Breast epithelium (tissue), 4 donors: ENCODE measurements around the gene IFT88. TPM values are rescaled to one million over a fixed set of nuclear protein-coding genes. Genes with fewer than 3 reads are reported as not detected.

ENCODE experiments used
- DNase-seq, 2 donors: peaks; one replicate each; pipeline ENCODE4 v3.0.0-alpha.2; 2019; ENCODE audit warnings: low spot score in 2 of 2
- H3K27ac ChIP-seq, 2 donors: fragments of 200-600 bp; sonication (generic) in 1 of 2; one replicate each; pipeline ENCODE4 v1.5.1; 2016 to 2019; ENCODE audit warnings: mild to moderate bottlenecking in 1 of 2
- H3K27me3 ChIP-seq, 2 donors: fragments of 200-600 bp; sonication (generic) in 1 of 2; one replicate each; pipeline versions ENCODE4 v1.5.1 to v1.6.0; 2017 to 2019; ENCODE audit warnings: control low read depth in 1 of 2, mild to moderate bottlenecking in 1 of 2
- H3K36me3 ChIP-seq: fragments of 200-600 bp; one replicate; pipeline ENCODE4 v1.5.1; 2019
- H3K4me1 ChIP-seq, 2 donors: fragments of 200-600 bp; sonication (generic); one replicate each; pipeline ENCODE4 v1.5.1; 2016 to 2019; ENCODE audit warnings: control low read depth in 1 of 2
- H3K4me3 ChIP-seq, 3 donors: fragments of 200-600 bp; sonication (generic); 1 replicate in 2 of 3; 2 replicates in 1 of 3; pipeline ENCODE4 v1.5.1; 2016 to 2019; ENCODE audit warnings: mild to moderate bottlenecking in 3 of 3, moderate library complexity in 2 of 3
- H3K9me3 ChIP-seq, 2 donors: fragments of 200-600 bp; sonication (generic) in 1 of 2; one replicate each; pipeline ENCODE4 v1.5.1; 2016 to 2019; ENCODE audit warnings: control low read depth in 1 of 2
- POLR2A ChIP-seq: fragments of 450-650 bp; IDR thresholded peaks from one replicate; pipeline ENCODE4 v1.6.1; 2016; ENCODE audit warnings: antibody characterized with exemption, mild to moderate bottlenecking, moderate library complexity
- POLR2AphosphoS5 ChIP-seq, 3 donors: sonication (generic); formaldehyde crosslinking; IDR thresholded peaks; one replicate each; pipeline ENCODE4 v1.6.1; 2017; ENCODE audit warnings: antibody characterized with exemption in 3 of 3
- intact Hi-C: fragments of 100-400 bp; cut with DNase I; formaldehyde crosslinking; loops from one replicate; pipeline ENCODE4 v1.15.1; 2023; ENCODE audit warnings: low total_unique reads
- total RNA-seq, 3 donors: library from RNA; depleted of rRNA; stranded (reverse); fragments of >200 nt; gene quantifications; one replicate each; pipeline ENCODE4 v1.1.0, GENCODE V29; 2016
- TF ChIP-seq, protein P1 (sequence below), 3 donors: fragments of 450-650 bp; IDR thresholded peaks; one replicate each; pipeline ENCODE4 v1.5.1; 2016 to 2017; ENCODE audit warnings: antibody characterized with exemption in 3 of 3, mild to moderate bottlenecking in 3 of 3, moderate library complexity in 3 of 3

IFT88 gene
- total RNA-seq, 3 donors from 2014 or later, result 13.9 to 35.0 (median 27.9) TPM

- TF ChIP-seq POLR2AphosphoS5 (IDR thresholded peaks at IDR 0.05) (no peak), POLR2A (no peak)
- TF ChIP-seq, protein P1, sequence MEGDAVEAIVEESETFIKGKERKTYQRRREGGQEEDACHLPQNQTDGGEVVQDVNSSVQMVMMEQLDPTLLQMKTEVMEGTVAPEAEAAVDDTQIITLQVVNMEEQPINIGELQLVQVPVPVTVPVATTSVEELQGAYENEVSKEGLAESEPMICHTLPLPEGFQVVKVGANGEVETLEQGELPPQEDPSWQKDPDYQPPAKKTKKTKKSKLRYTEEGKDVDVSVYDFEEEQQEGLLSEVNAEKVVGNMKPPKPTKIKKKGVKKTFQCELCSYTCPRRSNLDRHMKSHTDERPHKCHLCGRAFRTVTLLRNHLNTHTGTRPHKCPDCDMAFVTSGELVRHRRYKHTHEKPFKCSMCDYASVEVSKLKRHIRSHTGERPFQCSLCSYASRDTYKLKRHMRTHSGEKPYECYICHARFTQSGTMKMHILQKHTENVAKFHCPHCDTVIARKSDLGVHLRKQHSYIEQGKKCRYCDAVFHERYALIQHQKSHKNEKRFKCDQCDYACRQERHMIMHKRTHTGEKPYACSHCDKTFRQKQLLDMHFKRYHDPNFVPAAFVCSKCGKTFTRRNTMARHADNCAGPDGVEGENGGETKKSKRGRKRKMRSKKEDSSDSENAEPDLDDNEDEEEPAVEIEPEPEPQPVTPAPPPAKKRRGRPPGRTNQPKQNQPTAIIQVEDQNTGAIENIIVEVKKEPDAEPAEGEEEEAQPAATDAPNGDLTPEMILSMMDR (IDR thresholded peaks at IDR 0.05), result no peak
- intact Hi-C loops, result no loop called here
- no peak for DNase-seq
- H3K9me3 ChIP-seq, result no peaks in the 10 kb centered on the region
- no peaks in the 10 kb centered on the region for H3K36me3 ChIP-seq
- no peak overlapping the region for H3K27ac ChIP-seq
- no peak overlapping the region for H3K4me3 ChIP-seq
- H3K4me1 ChIP-seq, result no peaks in the 10 kb centered on the region
- H3K27me3 ChIP-seq, result no peaks in the 10 kb centered on the region
These were observed 132.8 kb downstream of the IFT88 start for GRCh38 chr13:20699715-20700114.

GRCh38 chr13:20700288-20700687, 133.3 kb downstream of the IFT88 start:
- DNase-seq, result no peak

DNA sequence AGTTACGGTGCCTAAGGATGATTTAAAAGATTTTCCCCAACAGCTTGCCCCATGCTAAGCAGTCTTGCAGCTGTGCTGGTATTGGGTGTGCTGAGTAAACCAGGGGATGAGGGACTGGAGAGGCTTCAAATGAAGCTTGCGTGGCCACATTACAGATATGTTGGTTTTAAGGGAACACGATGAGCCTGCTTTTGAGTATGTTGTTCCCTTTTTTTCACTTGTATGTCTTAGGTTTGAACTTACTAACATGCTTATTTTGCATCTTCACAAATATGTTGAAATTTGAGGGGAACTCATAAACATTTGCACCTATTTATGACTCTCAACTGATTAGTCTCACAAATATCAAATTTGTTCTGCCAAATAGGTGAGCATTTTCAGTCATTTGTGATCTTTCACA, 134.5 kb downstream of the IFT88 start:
- Histone ChIP-seq H3K36me3 (no peaks in the 10 kb centered on the region), H3K9me3 (no peaks in the 10 kb centered on the region), H3K4me1 (no peaks in the 10 kb centered on the region), H3K27me3 (no peaks in the 10 kb centered on the region), H3K4me3 (no peak overlapping the region), H3K27ac (no peak overlapping the region)
- DNase-seq, result no peak
- no peak for TF ChIP-seq POLR2A
- TF ChIP-seq, protein P1 (IDR thresholded peaks at IDR 0.05), result no peak
- no peak for TF ChIP-seq POLR2AphosphoS5 (IDR thresholded peaks at IDR 0.05)
- intact Hi-C loops, result no loop called here

More at GRCh38 chr13:20700288-20700687, 133.3 kb downstream of the IFT88 start:
- Histone ChIP-seq H3K36me3 (no peaks in the 10 kb centered on the region), H3K4me1 (no peaks in the 10 kb centered on the region), H3K9me3 (no peaks in the 10 kb centered on the region), H3K27ac (no peak overlapping the region), H3K27me3 (no peaks in the 10 kb centered on the region), H3K4me3 (no peak overlapping the region)
- TF ChIP-seq POLR2AphosphoS5 (IDR thresholded peaks at IDR 0.05) (no peak), POLR2A (no peak)
- TF ChIP-seq, protein P1 (IDR thresholded peaks at IDR 0.05), result no peak
- intact Hi-C loops, result no loop called here

GRCh38 chr13:20702530-20702914, 135.6 kb downstream of the IFT88 start:
- H3K4me3 ChIP-seq, result peak overlapping the region; percentile 68 to 80 (median 76)

GRCh38 chr13:20702915-20703779, 136.2 kb downstream of the IFT88 start, which contains the start of gene IL17D:
Gene IL17D (plus strand): TSS chr13:20703699. CDS start chr13:20704002, 303 bp downstream.
- Histone ChIP-seq H3K4me1 (no peaks in the 10 kb centered on the region), H3K27me3 (no peaks in the 10 kb centered on the region), H3K36me3 (no peaks in the 10 kb centered on the region), H3K4me3 (peak within 1 kb of the TSS; percentile 68 to 80 (median 76)), H3K27ac (peak within 1 kb of the TSS; percentile 36 to 76), H3K9me3 (no peaks in the 10 kb centered on the region)
- TF ChIP-seq, protein P1 (IDR thresholded peaks at IDR 0.05), result no peak
- TF ChIP-seq POLR2AphosphoS5 (IDR thresholded peaks at IDR 0.05) (no peak), POLR2A (no peak)
- DNase-seq, result no peak
- intact Hi-C loops, result no loop called here

More at GRCh38 chr13:20702530-20702914, 135.6 kb downstream of the IFT88 start:
- no peaks in the 10 kb centered on the region for H3K36me3 ChIP-seq
- no peaks in the 10 kb centered on the region for H3K4me1 ChIP-seq
- TF ChIP-seq, protein P1 (IDR thresholded peaks at IDR 0.05), result no peak
- TF ChIP-seq POLR2AphosphoS5 (IDR thresholded peaks at IDR 0.05) (no peak), POLR2A (no peak)
- DNase-seq, result no peak
- H3K27me3 ChIP-seq, result no peaks in the 10 kb centered on the region
- no peaks in the 10 kb centered on the region for H3K9me3 ChIP-seq
- no peak overlapping the region for H3K27ac ChIP-seq
- intact Hi-C loops, result no loop called here
